Activated CD4-positive, alpha-beta T cell treated with anti-CD3 and anti-CD28 coated beads, Interleukin-2, amount 10 ng/mL, durations not matched to agents 7 days and 5 days (primary cell): Measurements from ENCODE around the gene OSBPL7. TPM values are rescaled to one million over a fixed set of nuclear protein-coding genes. Genes with fewer than 3 reads are reported as not detected.

Source experiments
- CTCF ChIA-PET: fragments of 350-600 bp; sonication (Branson Sonifier 250); formaldehyde crosslinking; loops from one replicate; lab custom pipeline; 2021; ENCODE audit warnings: antibody characterized with exemption; lab: Charles Lee
- POLR2A ChIA-PET: fragments of 350-600 bp; sonication (Branson Sonifier 250); formaldehyde crosslinking; loops from one replicate; lab custom pipeline; 2021; ENCODE audit warnings: antibody characterized with exemption; lab: Charles Lee
- DNase-seq: peaks from one replicate; pipeline ENCODE4 v3.0.0-alpha.2; 2020
- H3K27ac Mint-ChIP-seq: one replicate; pipeline ENCODE4 v1.8.0; 2021; ENCODE audit warnings: mild to moderate bottlenecking, moderate library complexity, mixed read lengths
- H3K27me3 Mint-ChIP-seq: one replicate; pipeline ENCODE4 v1.8.0; 2021; ENCODE audit warnings: mixed read lengths
- H3K36me3 Mint-ChIP-seq: one replicate; pipeline ENCODE4 v1.8.0; 2021; ENCODE audit warnings: low read depth, mixed read lengths
- H3K4me1 Mint-ChIP-seq: one replicate; pipeline ENCODE4 v1.8.0; 2021; ENCODE audit warnings: mixed read lengths
- H3K4me3 Mint-ChIP-seq: one replicate; pipeline ENCODE4 v1.8.0; 2021; ENCODE audit warnings: mild to moderate bottlenecking, moderate library complexity, mixed read lengths
- H3K9me3 Mint-ChIP-seq: one replicate; pipeline ENCODE4 v1.8.0; 2021; ENCODE audit warnings: mixed read lengths
- total RNA-seq, 2 experiments: library from RNA; stranded (reverse); gene quantifications; one replicate each; pipeline ENCODE4 v1.2.3, GENCODE V29; 2021

OSBPL7 gene
- total RNA-seq, 2 experiments from 2014 or later, result 40.8 to 43.8 TPM

GRCh38 chr17:47834756-47835155 lies 13.2 kb upstream of the OSBPL7 start:
- Mint-ChIP-seq H3K27ac (no peak overlapping the region), H3K9me3 (no peaks in the 10 kb centered on the region), H3K36me3 (peaks cover 8% of the 10 kb centered on the region), H3K27me3 (no peaks in the 10 kb centered on the region), H3K4me1 (peaks cover 51% of the 10 kb centered on the region), H3K4me3 (no peak overlapping the region)
- DNase-seq, result no peak
- CTCF ChIA-PET, result interaction anchor here (1.0 to 19.1 kb wide), 3 partner anchors 9 to 54 kb away, joined by 3 to 344 read pairs (median 10); partner anchors contain the start of genes OSBPL7 and SP2
- POLR2A ChIA-PET, result no interaction called here

GRCh38 chr17:47831934-47832327 lies 10.3 kb upstream of the OSBPL7 start:
- Mint-ChIP-seq H3K36me3 (peaks cover 21% of the 10 kb centered on the region), H3K4me1 (peaks cover 60% of the 10 kb centered on the region), H3K4me3 (peak overlapping the region; percentile 91), H3K9me3 (no peaks in the 10 kb centered on the region), H3K27ac (peak overlapping the region; percentile 88), H3K27me3 (no peaks in the 10 kb centered on the region)
- POLR2A ChIA-PET, result interaction anchor here (1.0 kb wide), 1 partner anchor 64 kb away, joined by 5 read pairs; no protein-coding TSS in a partner anchor
- DNase-seq, result no peak
- CTCF ChIA-PET, result interaction anchor here (0.7 to 2.3 kb wide), 11 partner anchors 9 to 139 kb away, joined by 3 to 15 read pairs (median 3); partner anchors contain the start of genes CDK5RAP3 and SCRN2

- no peaks in the 10 kb centered on the region for H3K27me3 Mint-ChIP-seq
- peak within 1 kb of the TSS; percentile 88 for H3K27ac Mint-ChIP-seq
- no peaks in the 10 kb centered on the region for H3K9me3 Mint-ChIP-seq
- H3K36me3 Mint-ChIP-seq, result peaks cover 24% of the 10 kb centered on the region
- peak; percentile 93 for DNase-seq
- CTCF ChIA-PET, result interaction anchor here (0.7 to 2.3 kb wide), 13 partner anchors 9 to 139 kb away, joined by 3 to 15 read pairs (median 3); partner anchors contain the start of genes CDK5RAP3 and SCRN2
- H3K4me1 Mint-ChIP-seq, result peaks cover 60% of the 10 kb centered on the region
- H3K4me3 Mint-ChIP-seq, result peak within 1 kb of the TSS; percentile 91
- POLR2A ChIA-PET, result interaction anchor here (1.0 kb wide), 1 partner anchor 64 kb away, joined by 5 read pairs; no protein-coding TSS in a partner anchor
These were observed 9.7 kb upstream of the OSBPL7 start, which contains the start of the genes LRRC46 and MRPL10 for GRCh38 chr17:47831003-47831933. LRRC46 (plus strand) TSS chr17:47831670; CDS start chr17:47831990, 320 bp downstream. MRPL10 (minus strand) TSS chr17:47831541; CDS start chr17:47831511, 30 bp downstream.

- peak overlapping the region; percentile 88 for H3K27ac Mint-ChIP-seq
- peaks cover 55% of the 10 kb centered on the region for H3K4me1 Mint-ChIP-seq
- ChIA-PET POLR2A (no interaction called here), CTCF (interaction anchor here (0.6 to 2.3 kb wide), 8 partner anchors 8 to 1887 kb away, joined by 3 to 15 read pairs (median 4); partner anchors contain the start of genes CDK5RAP3 and SCRN2)
- peak overlapping the region; percentile 91 for H3K4me3 Mint-ChIP-seq
- no peaks in the 10 kb centered on the region for H3K9me3 Mint-ChIP-seq
- H3K27me3 Mint-ChIP-seq, result no peaks in the 10 kb centered on the region
- DNase-seq, result no peak
- H3K36me3 Mint-ChIP-seq, result peaks cover 27% of the 10 kb centered on the region
These were observed 8.9 kb upstream of the OSBPL7 start for GRCh38 chr17:47830396-47831002.

DNA sequence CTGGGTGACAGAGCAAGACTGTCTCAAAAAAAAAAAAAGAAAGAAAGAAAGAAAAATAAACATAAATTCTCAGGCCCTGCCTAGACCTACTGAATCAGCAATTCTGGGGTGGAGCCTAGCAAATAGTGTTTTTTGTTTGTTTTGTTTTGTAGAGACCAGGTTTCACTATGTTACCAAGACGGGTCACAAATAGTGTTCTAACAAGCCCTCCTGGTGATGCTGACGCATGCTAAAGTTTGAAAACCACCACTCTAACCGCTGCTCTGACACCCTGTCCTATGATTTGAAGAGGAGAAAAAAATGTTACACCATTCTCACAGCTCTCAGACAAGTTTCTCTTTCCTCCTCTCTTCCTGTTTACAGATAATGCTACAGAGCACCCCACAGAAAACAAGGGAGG lies 8.3 kb upstream of the OSBPL7 start:
- ChIA-PET CTCF (interaction anchor here (0.6 to 1.6 kb wide), 5 partner anchors 11 to 1887 kb away, joined by 3 to 5 read pairs (median 3); partner anchors contain the start of gene SCRN2), POLR2A (interaction anchor here (0.6 kb wide), 1 partner anchor 8 kb away, joined by 3 read pairs; the partner anchor contains the start of gene OSBPL7)
- peaks cover 51% of the 10 kb centered on the region for H3K4me1 Mint-ChIP-seq
- H3K4me3 Mint-ChIP-seq, result peak overlapping the region; percentile 91
- peaks cover 31% of the 10 kb centered on the region for H3K36me3 Mint-ChIP-seq
- DNase-seq, result peak; percentile 48
- no peaks in the 10 kb centered on the region for H3K9me3 Mint-ChIP-seq
- peak overlapping the region; percentile 88 for H3K27ac Mint-ChIP-seq
- no peaks in the 10 kb centered on the region for H3K27me3 Mint-ChIP-seq

GRCh38 chr17:47823519-47823918 lies 1.9 kb upstream of the OSBPL7 start:
- Mint-ChIP-seq H3K27ac (no peak overlapping the region), H3K4me1 (peaks cover 32% of the 10 kb centered on the region), H3K9me3 (no peaks in the 10 kb centered on the region), H3K4me3 (no peak overlapping the region), H3K36me3 (peaks cover 31% of the 10 kb centered on the region), H3K27me3 (no peaks in the 10 kb centered on the region)
- no peak for DNase-seq
- ChIA-PET POLR2A (no interaction called here), CTCF (interaction anchor here (0.9 kb wide), 1 partner anchor 18 kb away, joined by 3 read pairs; the partner anchor contains the start of gene SCRN2)

DNA sequence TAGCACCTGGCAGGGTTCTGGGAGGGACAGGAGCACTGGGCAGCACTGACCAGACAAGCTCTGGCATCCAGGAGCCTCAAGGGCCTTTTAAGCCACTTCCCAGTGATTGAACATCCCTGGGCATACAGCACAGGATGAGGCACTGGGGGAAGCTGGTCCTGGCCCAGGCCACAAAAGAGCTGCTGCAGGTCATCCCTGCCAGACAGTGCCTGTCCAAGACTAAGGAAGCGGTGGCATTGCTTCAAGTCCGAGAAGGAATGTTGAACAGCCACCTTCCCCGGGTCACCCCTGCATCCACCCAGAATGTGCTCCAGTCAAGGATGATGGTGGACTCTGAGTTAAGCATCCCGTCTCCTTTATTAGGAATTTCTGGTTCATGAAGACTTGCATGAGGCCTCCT lies 1.2 kb upstream of the OSBPL7 start:
- H3K27ac Mint-ChIP-seq, result peak overlapping the region; percentile 37
- H3K9me3 Mint-ChIP-seq, result no peaks in the 10 kb centered on the region
- CTCF ChIA-PET, result interaction anchor here (0.9 to 1.2 kb wide), 3 partner anchors 8 to 198 kb away, joined by 3 to 4 read pairs (median 3); partner anchors contain the start of genes LRRC46, MRPL10 and SCRN2
- POLR2A ChIA-PET, result no interaction called here
- peaks cover 28% of the 10 kb centered on the region for H3K4me1 Mint-ChIP-seq
- DNase-seq, result no peak
- H3K27me3 Mint-ChIP-seq, result no peaks in the 10 kb centered on the region
- peak overlapping the region; percentile 98 for H3K4me3 Mint-ChIP-seq
- peaks cover 26% of the 10 kb centered on the region for H3K36me3 Mint-ChIP-seq

DNA sequence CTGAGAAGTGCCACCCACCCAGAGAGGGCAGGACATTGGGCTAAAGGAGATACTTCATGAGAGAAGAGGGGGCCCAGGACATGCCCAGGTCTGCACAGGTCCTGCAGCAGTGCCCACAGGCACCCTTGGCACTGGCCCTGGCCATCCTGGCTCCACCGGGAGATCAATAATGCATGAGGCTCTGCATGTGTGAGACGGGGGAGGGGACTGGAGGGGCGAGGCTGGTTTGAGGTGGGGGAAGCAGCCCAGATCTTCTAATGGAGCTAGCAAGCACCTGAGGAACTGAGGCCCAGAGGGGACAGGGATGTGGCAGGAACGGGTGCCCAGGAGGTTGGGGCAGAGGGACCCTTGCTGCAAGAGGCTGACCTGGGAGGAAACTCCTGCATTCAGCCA lies 567 bp downstream of the OSBPL7 start:
- no peaks in the 10 kb centered on the region for H3K9me3 Mint-ChIP-seq
- H3K4me1 Mint-ChIP-seq, result peaks cover 28% of the 10 kb centered on the region
- ChIA-PET POLR2A (no interaction called here), CTCF (interaction anchor here (1.2 to 1.4 kb wide), 2 partner anchors 14 to 15 kb away, joined by 3 to 5 read pairs; no protein-coding TSS in a partner anchor)
- DNase-seq, result no peak
- H3K4me3 Mint-ChIP-seq, result peak overlapping the region; percentile 98
- peaks cover 21% of the 10 kb centered on the region for H3K36me3 Mint-ChIP-seq
- no peaks in the 10 kb centered on the region for H3K27me3 Mint-ChIP-seq
- peak overlapping the region; percentile 90 for H3K27ac Mint-ChIP-seq

DNA sequence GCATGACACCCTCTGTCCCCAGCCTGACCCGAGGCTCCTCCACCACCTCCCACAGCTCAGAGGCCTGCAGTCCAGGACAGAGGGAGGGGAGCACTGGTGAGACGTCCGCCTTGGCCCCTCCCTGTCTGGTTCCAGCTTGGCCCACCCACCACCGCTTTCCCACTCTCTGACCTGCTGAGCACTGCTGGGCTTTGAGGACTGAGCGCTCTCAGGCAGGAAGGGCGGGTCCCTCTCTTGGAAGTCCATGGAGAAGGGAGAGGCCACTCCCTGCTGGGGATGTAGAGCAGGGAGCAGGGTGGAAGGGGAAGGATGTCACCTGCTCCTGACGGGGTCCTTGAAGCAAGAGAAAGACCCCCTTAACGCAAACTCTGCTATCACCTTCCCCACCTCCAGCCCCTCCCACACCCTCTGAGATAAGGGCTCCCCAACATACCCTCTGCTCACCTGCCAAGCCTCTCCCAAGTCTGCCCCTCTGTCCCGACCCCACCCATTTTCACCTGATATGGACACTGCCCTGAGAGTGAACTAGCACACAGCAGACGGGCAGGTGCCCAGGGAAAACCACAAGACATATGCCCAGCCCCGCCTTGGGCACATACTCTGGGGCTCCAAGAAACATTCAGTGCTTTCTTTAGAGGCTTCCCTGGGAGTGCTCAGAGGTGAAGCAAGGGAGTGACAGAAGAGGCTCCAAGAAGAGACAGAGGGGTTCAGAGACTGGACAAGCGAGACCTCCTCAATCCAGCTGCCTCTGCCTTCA lies 1.4 kb downstream of the OSBPL7 start:
- H3K36me3 Mint-ChIP-seq, result peaks cover 15% of the 10 kb centered on the region
- H3K4me1 Mint-ChIP-seq, result peaks cover 28% of the 10 kb centered on the region
- peak overlapping the region; percentile 98 for H3K4me3 Mint-ChIP-seq
- no peaks in the 10 kb centered on the region for H3K9me3 Mint-ChIP-seq
- no peak for DNase-seq
- CTCF ChIA-PET, result interaction anchor here (1.2 to 1.4 kb wide), 2 partner anchors 11 to 16 kb away, joined by 3 to 5 read pairs; partner anchors contain the start of genes LRRC46 and MRPL10
- H3K27ac Mint-ChIP-seq, result peak overlapping the region; percentile 25
- H3K27me3 Mint-ChIP-seq, result no peaks in the 10 kb centered on the region
- POLR2A ChIA-PET, result no interaction called here

GRCh38 chr17:47819475-47819874 lies 2.1 kb downstream of the OSBPL7 start:
- Mint-ChIP-seq H3K27me3 (no peaks in the 10 kb centered on the region), H3K9me3 (no peaks in the 10 kb centered on the region), H3K4me1 (peaks cover 28% of the 10 kb centered on the region), H3K4me3 (no peak overlapping the region), H3K27ac (no peak overlapping the region), H3K36me3 (peaks cover 17% of the 10 kb centered on the region)
- ChIA-PET POLR2A (no interaction called here), CTCF (interaction anchor here (1.2 kb wide), 1 partner anchor 12 kb away, joined by 3 read pairs; the partner anchor contains the start of genes LRRC46 and MRPL10)
- no peak for DNase-seq

GRCh38 chr17:47818002-47818695 lies 3.4 kb downstream of the OSBPL7 start:
- no peak overlapping the region for H3K4me3 Mint-ChIP-seq
- H3K9me3 Mint-ChIP-seq, result no peaks in the 10 kb centered on the region
- ChIA-PET POLR2A (no interaction called here), CTCF (interaction anchor here (0.6 kb wide), 1 partner anchor 587 kb away, joined by 3 read pairs; no protein-coding TSS in a partner anchor)
- H3K4me1 Mint-ChIP-seq, result peaks cover 28% of the 10 kb centered on the region
- H3K27ac Mint-ChIP-seq, result no peak overlapping the region
- peaks cover 15% of the 10 kb centered on the region for H3K36me3 Mint-ChIP-seq
- no peaks in the 10 kb centered on the region for H3K27me3 Mint-ChIP-seq
- DNase-seq, result no peak
